ENCODE data around the gene ICOSLG. TPM values are rescaled to one million over a fixed set of nuclear protein-coding genes. Genes with fewer than 3 reads are reported as not detected.

Gene ICOSLG
- total RNA-seq, 4 donors from 2014 or later: 0.51 to 5.1 (median 1.4) TPM

GRCh38 chr21:44263221-44263760, 22.5 kb upstream of the ICOSLG start:
- TF ChIP-seq POLR2A (IDR thresholded peaks at IDR 0.05) (no peak), CTCF (IDR thresholded peaks at IDR 0.05) (no peak)
- H3K36me3 ChIP-seq: no peaks in the 10 kb centered on the region
- intact Hi-C loops (cut with DNase I; ENCODE audit: low total_unique reads): no loop called here

GRCh38 chr21:44262338-44263056, 21.8 kb upstream of the ICOSLG start:
- no peak for TF ChIP-seq POLR2A (IDR thresholded peaks at IDR 0.05)
- no peak for TF ChIP-seq CTCF (IDR thresholded peaks at IDR 0.05)
- Histone ChIP-seq H3K4me1 (no peaks in the 10 kb centered on the region), H3K27ac (no peak overlapping the region), H3K4me3 (no peak overlapping the region), H3K36me3 (no peaks in the 10 kb centered on the region), H3K9me3 (no peaks in the 10 kb centered on the region), H3K27me3 (no peaks in the 10 kb centered on the region)
- DNase-seq: no peak
- intact Hi-C loops (cut with DNase I; ENCODE audit: low total_unique reads): no loop called here

More at GRCh38 chr21:44263221-44263760, 22.5 kb upstream of the ICOSLG start:
- Histone ChIP-seq H3K27ac (no peak overlapping the region), H3K9me3 (no peaks in the 10 kb centered on the region), H3K27me3 (no peaks in the 10 kb centered on the region), H3K4me1 (no peaks in the 10 kb centered on the region), H3K4me3 (no peak overlapping the region)
- DNase-seq: no peak

- Histone ChIP-seq H3K4me1 (no peaks in the 10 kb centered on the region), H3K27ac (no peak within 1 kb of the TSS), H3K27me3 (no peaks in the 10 kb centered on the region), H3K4me3 (no peak within 1 kb of the TSS), H3K36me3 (no peaks in the 10 kb centered on the region), H3K9me3 (no peaks in the 10 kb centered on the region)
- no peak for TF ChIP-seq POLR2A (IDR thresholded peaks at IDR 0.05)
- no peak for TF ChIP-seq CTCF (IDR thresholded peaks at IDR 0.05)
- no peak for DNase-seq
- intact Hi-C loops (cut with DNase I; ENCODE audit: low total_unique reads): no loop called here
Measured at GRCh38 chr21:44261675-44262295, 21.0 kb upstream of the ICOSLG start, which contains the start of gene DNMT3L. Gene DNMT3L, minus strand, starts transcription at chr21:44261897. Its CDS starts 638 bp downstream, at chr21:44261259.

GRCh38 chr21:44260791-44261631, 20.3 kb upstream of the ICOSLG start:
- TF ChIP-seq CTCF (IDR thresholded peaks at IDR 0.05) (no peak), POLR2A (IDR thresholded peaks at IDR 0.05) (no peak)
- DNase-seq: no peak
- no peaks in the 10 kb centered on the region for H3K36me3 ChIP-seq
- intact Hi-C loops (cut with DNase I; ENCODE audit: low total_unique reads): no loop called here
- no peak overlapping the region for H3K27ac ChIP-seq
- H3K4me3 ChIP-seq: no peak overlapping the region
- H3K9me3 ChIP-seq: no peaks in the 10 kb centered on the region
- H3K4me1 ChIP-seq: no peaks in the 10 kb centered on the region
- H3K27me3 ChIP-seq: no peaks in the 10 kb centered on the region

Data from uterus (tissue), 4 donors.